ENCODE results near the gene RIMKLA.
A peak's percentile ranks its signal among the peaks of the same experiment; 100 is the strongest.

The RIMKLA gene

GRCh38 chr1:42430286-42431135, 49.9 kb downstream of the RIMKLA start:
- DNase-seq (ENCODE audit: low read depth in 2 of 2), result no peak

- DNase-seq (ENCODE audit: low read depth in 2 of 2), result no peak
These were observed 50.9 kb downstream of the RIMKLA start for GRCh38 chr1:42431514-42431913.

GRCh38 chr1:42432714-42433113, 52.1 kb downstream of the RIMKLA start:
- no peak for DNase-seq (ENCODE audit: low read depth in 2 of 2)

- no peak for DNase-seq (ENCODE audit: low read depth in 2 of 2)
These were observed 52.8 kb downstream of the RIMKLA start for GRCh38 chr1:42433369-42433768.

- no peak for DNase-seq (ENCODE audit: low read depth in 2 of 2)
These were observed 53.7 kb downstream of the RIMKLA start for GRCh38 chr1:42434340-42434739.

DNA sequence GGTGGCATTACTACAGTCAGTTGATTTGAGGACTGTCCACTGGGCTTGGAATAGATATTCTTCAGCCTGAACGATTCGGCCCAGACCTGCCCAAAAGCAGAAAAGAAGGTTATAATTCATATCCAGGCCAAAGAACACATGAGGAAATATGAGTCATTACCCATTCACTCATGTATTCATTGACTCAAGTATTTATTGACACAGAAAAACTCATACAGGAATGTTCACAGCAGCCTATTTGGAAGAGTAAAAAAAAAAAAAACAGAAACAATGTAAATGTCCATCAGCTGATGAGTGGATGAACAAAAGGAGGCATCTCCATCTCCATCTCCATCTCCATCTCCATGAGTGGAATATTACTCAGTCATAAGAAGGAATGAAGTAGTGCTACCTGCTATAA, 59.3 kb downstream of the RIMKLA start:
- no peak for DNase-seq (ENCODE audit: low read depth in 2 of 2)

GRCh38 chr1:42442662-42443061, 62.1 kb downstream of the RIMKLA start:
- DNase-seq (ENCODE audit: low read depth in 2 of 2), result no peak

- no peak for DNase-seq (ENCODE audit: low read depth in 2 of 2)
These were observed 68.7 kb downstream of the RIMKLA start for GRCh38 chr1:42449256-42449655.

DNA sequence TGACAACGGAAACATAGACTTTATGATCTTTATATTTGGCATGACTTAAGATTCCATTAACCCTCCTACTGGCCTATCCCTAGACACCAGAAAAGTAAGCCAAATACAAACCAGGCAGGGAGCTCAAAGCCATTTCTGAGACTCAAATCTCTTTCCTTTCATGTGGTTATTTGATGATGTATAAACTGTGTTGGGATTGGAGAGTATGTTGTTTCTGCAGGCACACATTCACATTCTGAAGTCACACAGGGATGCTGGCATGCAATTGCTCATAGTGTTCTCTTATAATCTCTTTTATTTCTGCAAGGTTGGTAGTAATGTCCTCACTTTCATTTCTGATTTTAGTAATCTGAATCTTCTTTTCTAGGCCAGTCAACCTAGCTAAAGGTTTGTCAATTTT, 69.5 kb downstream of the RIMKLA start:
- DNase-seq (ENCODE audit: low read depth in 2 of 2), result no peak

- no peak for DNase-seq (ENCODE audit: low read depth in 2 of 2)
These were observed 72.8 kb downstream of the RIMKLA start for GRCh38 chr1:42453386-42453785.

- no peak for DNase-seq (ENCODE audit: low read depth in 2 of 2)
These were observed 73.8 kb downstream of the RIMKLA start for GRCh38 chr1:42454403-42454802.

GRCh38 chr1:42456010-42456753, 75.6 kb downstream of the RIMKLA start, which contains the start of the genes PPCS and ZMYND12:
TSS of gene PPCS (plus strand) at chr1:42456543. CDS start at chr1:42456566, 23 bp downstream.
TSS of gene ZMYND12 (minus strand) at chr1:42456022. CDS start at chr1:42455997, 25 bp downstream.
- peak; percentile 87 to 90 for DNase-seq (ENCODE audit: low read depth in 2 of 2)

DNA sequence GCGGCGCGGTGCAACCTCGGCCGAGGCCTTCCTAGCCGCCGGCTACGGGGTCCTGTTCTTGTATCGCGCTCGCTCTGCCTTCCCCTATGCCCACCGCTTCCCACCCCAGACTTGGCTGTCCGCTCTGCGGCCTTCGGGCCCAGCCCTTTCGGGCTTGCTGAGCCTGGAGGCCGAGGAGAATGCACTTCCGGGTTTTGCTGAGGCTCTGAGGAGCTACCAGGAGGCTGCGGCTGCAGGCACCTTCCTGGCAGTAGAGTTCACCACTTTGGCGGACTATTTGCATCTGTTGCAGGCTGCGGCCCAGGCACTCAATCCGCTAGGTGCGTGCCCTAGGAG, 76.1 kb downstream of the RIMKLA start:
- peak; percentile 33 to 34 for DNase-seq (ENCODE audit: low read depth in 2 of 2)

- DNase-seq (ENCODE audit: low read depth in 2 of 2), result no peak
These were observed 80.6 kb downstream of the RIMKLA start for GRCh38 chr1:42461196-42461595.

DNA sequence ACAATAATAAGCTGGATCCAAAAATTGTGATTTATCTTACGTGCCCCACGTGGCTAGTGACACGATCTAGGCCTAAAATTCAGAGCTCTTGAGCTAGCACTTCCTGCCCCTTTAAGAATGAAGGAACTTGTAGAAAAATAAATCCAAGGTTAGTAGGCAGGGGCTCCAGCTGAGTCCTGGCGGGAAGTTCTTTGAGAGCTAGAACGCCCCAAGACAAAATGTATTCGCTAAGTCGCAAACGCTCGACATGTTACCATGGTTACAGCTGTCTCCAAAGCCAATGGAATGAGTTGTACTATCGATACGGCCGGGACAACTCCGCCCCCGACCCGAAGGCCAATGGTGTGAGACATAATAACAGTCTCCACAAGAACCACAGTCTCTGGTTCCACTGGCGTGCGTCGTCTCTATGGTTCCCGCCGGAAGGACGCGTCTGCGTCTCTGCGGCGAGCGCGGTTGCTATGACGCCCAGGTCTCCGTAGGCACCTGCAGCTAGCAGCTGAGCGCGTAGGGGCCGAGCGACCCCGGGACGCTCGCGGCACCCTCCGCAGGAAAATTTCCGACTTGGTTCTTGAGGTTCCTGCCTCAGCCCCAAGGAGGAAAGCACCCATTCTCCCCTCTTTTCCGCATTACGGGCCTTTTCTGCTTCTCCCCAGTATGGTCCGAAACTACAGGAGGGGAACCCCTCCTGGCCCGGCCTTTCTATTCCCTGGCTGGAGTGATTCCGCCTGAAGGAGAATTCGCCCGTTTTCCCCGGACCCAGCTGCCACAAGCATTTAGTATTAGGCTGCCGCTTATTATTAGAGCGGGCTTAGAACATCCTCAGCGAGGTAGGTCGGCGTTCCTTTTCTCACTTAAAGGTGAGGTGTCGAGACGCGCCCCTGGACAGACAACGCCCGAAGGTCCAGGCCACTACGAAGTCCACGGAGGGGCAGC, 82.5 kb downstream of the RIMKLA start, which contains the start of gene CCDC30:
Gene CCDC30 (plus strand): TSS at position 459 of the 936 bp plus-strand sequence. CDS start 17,266 bp downstream, outside the sequence.
- DNase-seq (ENCODE audit: low read depth in 2 of 2), result peak; percentile 91 to 92

DNA sequence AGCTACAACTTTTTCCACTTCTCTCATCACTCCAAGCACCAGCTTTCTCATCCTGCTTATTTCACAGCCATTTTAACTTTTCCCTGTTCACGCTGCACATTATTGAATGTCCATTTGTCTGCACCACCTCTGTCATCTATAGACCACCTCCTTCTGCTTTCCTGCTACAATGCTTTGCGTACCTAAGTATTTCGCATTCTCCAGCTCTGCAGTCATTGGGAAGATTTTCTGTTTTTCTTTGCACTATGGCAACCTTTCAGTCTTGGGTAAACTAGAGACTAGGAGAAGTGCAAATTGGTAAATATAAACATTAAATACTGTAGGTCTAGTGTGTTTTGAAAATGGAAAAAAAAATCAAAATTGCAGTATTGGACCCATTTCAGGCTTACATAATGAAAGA, 83.3 kb downstream of the RIMKLA start:
- DNase-seq (ENCODE audit: low read depth in 2 of 2), result no peak

- no peak for DNase-seq (ENCODE audit: low read depth in 2 of 2)
These were observed 85.4 kb downstream of the RIMKLA start for GRCh38 chr1:42466030-42466429.

GRCh38 chr1:42469727-42470126, 89.1 kb downstream of the RIMKLA start:
- DNase-seq (ENCODE audit: low read depth in 2 of 2), result no peak
